Lung (tissue), 12 donors: ENCODE results near the gene TLE3. TPM values are rescaled to one million over a fixed set of nuclear protein-coding genes. Genes with fewer than 3 reads are reported as not detected.
A peak's percentile ranks its signal among the peaks of the same experiment; 100 is the strongest.

Experiments
- ATAC-seq: fragments of 200-7000 bp; cut with Tn5 transposase; one replicate; pipeline ENCODE4 v1.9.1; 2020; ENCODE audit warnings: moderate number of reproducible peaks; ENCODE audit not compliant: insufficient read depth, low FRiP score
- DNase-seq, 3 donors: peaks; one replicate each; pipeline ENCODE4 v3.0.0-alpha.2; 2013 to 2017
- H3K27ac ChIP-seq, 2 donors: one replicate each; pipeline ENCODE4 v1.5.1; 2013; ENCODE audit warnings: mild to moderate bottlenecking in 2 of 2, moderate library complexity in 2 of 2, control low read depth in 1 of 2, inconsistent platforms in 1 of 2, low read depth in 1 of 2, low read length in 1 of 2
- H3K27me3 ChIP-seq, 3 donors: one replicate each; pipeline ENCODE4 v1.5.1; 2013; ENCODE audit warnings: low read length in 2 of 3; ENCODE audit not compliant: control insufficient read depth in 3 of 3, insufficient read depth in 3 of 3
- H3K36me3 ChIP-seq, 4 donors: one replicate each; pipeline ENCODE4 v1.5.1; 2013; ENCODE audit warnings: low read length in 4 of 4, mild to moderate bottlenecking in 1 of 4, moderate library complexity in 1 of 4; ENCODE audit not compliant: control insufficient read depth in 4 of 4, insufficient read depth in 4 of 4
- H3K4me1 ChIP-seq, 5 donors: one replicate each; pipeline ENCODE4 v1.5.1; 2013; ENCODE audit warnings: low read length in 5 of 5, mild to moderate bottlenecking in 2 of 5, moderate library complexity in 1 of 5; ENCODE audit not compliant: control insufficient read depth in 5 of 5, insufficient read depth in 5 of 5
- H3K4me3 ChIP-seq: one replicate; pipeline ENCODE4 v1.5.1; 2013; ENCODE audit warnings: mild to moderate bottlenecking, control low read depth, moderate library complexity
- H3K9ac ChIP-seq, 2 donors: one replicate each; pipeline ENCODE4 v1.5.1; 2013; ENCODE audit warnings: low read length in 2 of 2, control low read depth in 1 of 2; ENCODE audit not compliant: insufficient read depth in 1 of 2
- H3K9me3 ChIP-seq, 4 donors: one replicate each; pipeline ENCODE4 v1.5.1; 2013; ENCODE audit warnings: low read length in 3 of 4, mild to moderate bottlenecking in 1 of 4, moderate library complexity in 1 of 4; ENCODE audit not compliant: control insufficient read depth in 4 of 4, insufficient read depth in 3 of 4
- CTCF ChIP-seq: IDR thresholded peaks from 2 replicates; pipeline ENCODE4 v1.5.1; 2012; ENCODE audit warnings: mild to moderate bottlenecking; ENCODE audit errors: control extremely low read depth, extremely low read depth
- WGBS, 2 donors: extraction: QIAGEN DNeasy Blood & Tissue Kit; methylation state at CpG; one replicate each; pipeline ENCODE4 v1.1.7; 2013; 5-methylcytosine and 5-hydroxymethylcytosine counted together
- polyA plus RNA-seq, 2 donors: library from polyadenylated mRNA; stranded (reverse); fragments of 200-250 nt; gene quantifications; one replicate each; pipeline ENCODE4 v1.2.1, GENCODE V29; 2013
- total RNA-seq, 2 donors: library from RNA; depleted of rRNA in 1 of 2; stranded (reverse); fragments of >200 nt in 1 of 2; gene quantifications; one replicate each; pipeline ENCODE4 v1.2.1, GENCODE V29; 2014 to 2021
- donor health status: control.
- donor health status: control.
- donor health status: Bipolar disorder and iron deficiency.
- donor health status: healthy.
- donor health status: DM: yes; HTN: yes; CAD: no.

Gene TLE3
- total and polyA plus RNA-seq, 4 donors, result 22.7 to 77.3 (median 73.3) TPM

GRCh38 chr15:70127770-70128413 is 30.2 kb upstream of the TLE3 start:
- 74 to 84% methylated on average over 3 of the region's 3 CpGs for WGBS, 2 donors
- Histone ChIP-seq H3K36me3 (no peaks in the 10 kb centered on the region), H3K9ac (no peak overlapping the region), H3K27ac (no peak overlapping the region), H3K4me3 (no peak overlapping the region), H3K9me3 (no peaks in the 10 kb centered on the region), H3K27me3 (no peaks in the 10 kb centered on the region), H3K4me1 (peaks cover 0 to 4% (median 0%) of the 10 kb centered on the region in 5 donors)
- ATAC-seq, result no peak
- no peak for TF ChIP-seq CTCF
- no peak for DNase-seq

GRCh38 chr15:70127288-70127746 is 29.6 kb upstream of the TLE3 start:
- Histone ChIP-seq H3K4me1 (peaks cover 0 to 4% (median 0%) of the 10 kb centered on the region in 5 donors), H3K27ac (no peak overlapping the region), H3K9me3 (no peaks in the 10 kb centered on the region), H3K27me3 (no peaks in the 10 kb centered on the region), H3K36me3 (no peaks in the 10 kb centered on the region), H3K9ac (no peak overlapping the region), H3K4me3 (no peak overlapping the region)
- ATAC-seq (no peak), DNase-seq (peak in 1 of 3 donors; percentile 35)
- no peak for TF ChIP-seq CTCF
- WGBS, 2 donors, result 50 to 58% methylated on average over 6 of the region's 6 CpGs

GRCh38 chr15:70126362-70126761 is 28.6 kb upstream of the TLE3 start:
- Histone ChIP-seq H3K27ac (no peak overlapping the region), H3K36me3 (no peaks in the 10 kb centered on the region), H3K9me3 (no peaks in the 10 kb centered on the region), H3K4me1 (peaks cover 0 to 10% (median 2%) of the 10 kb centered on the region in 5 donors), H3K4me3 (no peak overlapping the region), H3K9ac (no peak overlapping the region), H3K27me3 (no peaks in the 10 kb centered on the region)
- 43 to 72% methylated on average over 4 of the region's 4 CpGs for WGBS, 2 donors
- DNase-seq (no peak), ATAC-seq (no peak)
- no peak for TF ChIP-seq CTCF

- no peak for ATAC-seq
- H3K27ac ChIP-seq, result no peak overlapping the region
- no peaks in the 10 kb centered on the region for H3K27me3 ChIP-seq
- no peak overlapping the region for H3K4me3 ChIP-seq
- no peak for TF ChIP-seq CTCF
- no peak for DNase-seq
- 90 to 99% methylated on average over 5 of the region's 5 CpGs for WGBS, 2 donors
- no peak overlapping the region for H3K9ac ChIP-seq
- H3K36me3 ChIP-seq, result no peaks in the 10 kb centered on the region
- peaks cover 0 to 14% (median 2%) of the 10 kb centered on the region in 5 donors for H3K4me1 ChIP-seq
- H3K9me3 ChIP-seq, result no peaks in the 10 kb centered on the region
Measured at GRCh38 chr15:70125605-70126004, 27.9 kb upstream of the TLE3 start.
